ENCODE measurements around the gene TMC3.

Gene TMC3

DNA sequence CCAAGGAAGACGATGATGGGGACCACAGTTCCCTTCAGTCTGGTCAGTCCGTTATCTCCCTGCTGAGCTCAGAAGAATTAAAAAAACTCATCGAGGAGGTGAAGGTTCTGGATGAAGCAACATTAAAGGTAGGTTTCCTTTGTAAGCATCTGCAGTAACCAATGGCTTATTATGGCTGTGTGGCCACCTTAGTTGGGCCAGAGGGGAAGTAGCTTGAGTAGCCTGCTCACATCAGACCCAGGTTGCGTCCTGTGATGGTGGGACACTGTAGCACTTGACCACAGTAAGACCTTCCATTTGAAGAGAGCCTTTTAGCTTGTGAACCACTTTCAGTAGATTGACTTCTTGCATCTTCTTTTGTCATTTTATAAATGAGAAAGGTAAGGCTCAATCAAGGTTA lies 72.6 kb downstream of the TMC3 start:
- no peak for DNase-seq

DNA sequence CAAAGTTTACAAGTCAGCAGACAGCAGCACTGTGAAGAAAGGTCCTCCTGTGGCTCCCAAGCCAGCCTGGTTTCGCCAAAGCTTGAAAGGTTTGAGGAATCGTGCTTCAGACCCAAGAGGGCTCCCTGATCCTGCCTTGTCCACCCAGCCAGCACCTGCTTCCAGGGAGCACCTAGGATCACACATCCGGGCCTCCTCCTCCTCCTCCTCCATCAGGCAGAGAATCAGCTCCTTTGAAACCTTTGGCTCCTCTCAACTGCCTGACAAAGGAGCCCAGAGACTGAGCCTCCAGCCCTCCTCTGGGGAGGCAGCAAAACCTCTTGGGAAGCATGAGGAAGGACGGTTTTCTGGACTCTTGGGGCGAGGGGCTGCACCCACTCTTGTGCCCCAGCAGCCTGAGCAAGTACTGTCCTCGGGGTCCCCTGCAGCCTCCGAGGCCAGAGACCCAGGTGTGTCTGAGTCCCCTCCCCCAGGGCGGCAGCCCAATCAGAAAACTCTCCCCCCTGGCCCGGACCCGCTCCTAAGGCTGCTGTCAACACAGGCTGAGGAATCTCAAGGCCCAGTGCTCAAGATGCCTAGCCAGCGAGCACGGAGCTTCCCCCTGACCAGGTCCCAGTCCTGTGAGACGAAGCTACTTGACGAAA lies 74.3 kb downstream of the TMC3 start:
- DNase-seq = no peak

DNA sequence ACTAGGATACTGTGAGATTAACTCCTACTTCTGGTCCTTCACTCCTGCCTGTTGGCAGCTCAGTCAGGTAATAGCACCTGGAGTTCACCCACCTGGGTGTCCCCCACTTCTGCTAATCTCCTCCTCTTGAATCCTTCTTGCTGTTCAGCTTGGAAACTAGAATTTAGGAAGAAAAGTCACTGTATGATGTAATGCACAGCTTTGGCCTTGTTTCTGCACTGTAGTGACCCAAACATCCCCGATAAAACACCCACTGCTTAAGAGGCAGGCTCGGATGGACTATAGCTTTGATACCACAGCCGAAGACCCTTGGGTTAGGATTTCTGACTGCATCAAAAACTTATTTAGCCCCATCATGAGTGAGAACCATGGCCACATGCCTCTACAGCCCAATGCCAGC lies 74.9 kb downstream of the TMC3 start:
- no peak for DNase-seq

DNA sequence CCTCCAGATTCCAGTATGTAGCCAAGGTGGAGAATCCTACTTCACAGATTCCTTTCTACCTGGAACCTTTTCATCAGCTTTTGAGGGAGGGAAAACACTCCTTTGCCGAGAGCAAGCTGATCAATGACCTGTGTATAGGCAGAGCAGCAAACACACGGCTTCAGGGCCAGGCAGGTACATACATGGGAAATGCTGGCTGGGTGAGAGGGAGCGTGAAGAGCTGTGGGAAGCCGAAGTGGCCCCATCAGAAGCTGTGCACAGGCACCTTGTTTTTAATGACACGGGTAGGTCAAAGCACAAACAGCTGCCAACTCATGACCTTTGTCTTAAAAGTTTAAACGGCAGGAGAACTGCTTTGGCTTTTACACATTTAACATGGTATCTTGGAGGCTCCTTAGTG lies 75.4 kb downstream of the TMC3 start:
- DNase-seq = no peak

DNA sequence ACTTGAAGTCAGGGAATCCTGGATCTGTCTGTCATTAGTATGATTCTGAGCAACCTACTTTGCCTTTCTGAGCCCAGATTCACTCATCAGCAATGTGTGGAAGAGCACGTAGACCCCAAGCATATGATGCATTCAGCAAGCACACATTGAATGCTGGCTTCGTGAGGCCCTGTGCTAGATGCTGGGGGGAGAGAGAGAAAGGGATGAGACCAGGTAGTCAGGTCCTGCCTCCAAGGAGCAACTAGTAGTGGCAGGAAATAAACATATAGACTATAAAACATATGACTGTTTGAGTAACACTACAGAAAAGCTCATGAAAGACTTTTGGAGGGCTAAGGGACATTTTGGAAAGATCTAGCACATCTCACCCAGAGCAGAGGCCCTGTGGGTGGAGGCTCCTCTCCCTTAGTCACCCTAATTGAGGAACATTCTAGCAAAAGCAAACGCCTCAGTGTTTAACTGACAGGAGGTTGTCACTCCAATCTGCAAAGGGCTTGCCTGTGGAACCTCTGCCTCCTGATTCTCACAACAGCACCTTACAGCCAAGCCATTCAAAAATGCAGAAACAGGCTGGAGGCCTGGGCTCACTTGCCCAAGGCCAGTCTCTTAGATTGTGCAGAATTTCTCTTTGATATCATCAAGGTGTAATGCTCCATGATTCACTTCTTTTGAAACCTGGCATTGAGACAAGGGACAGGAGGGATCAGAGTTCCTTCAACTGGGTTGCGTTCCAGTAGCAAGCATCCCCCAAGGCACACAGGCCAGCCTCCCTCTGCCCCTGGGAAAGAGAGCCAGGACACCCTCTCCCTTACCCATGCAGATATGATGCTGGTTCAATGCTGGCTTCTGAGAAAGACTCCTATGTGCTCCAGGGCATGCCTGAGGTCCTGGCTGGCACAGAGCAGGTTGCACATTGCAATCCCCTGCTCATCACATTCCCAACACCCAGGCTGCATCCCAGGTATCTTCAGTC lies 76.1 kb downstream of the TMC3 start:
- no peak for DNase-seq

DNA sequence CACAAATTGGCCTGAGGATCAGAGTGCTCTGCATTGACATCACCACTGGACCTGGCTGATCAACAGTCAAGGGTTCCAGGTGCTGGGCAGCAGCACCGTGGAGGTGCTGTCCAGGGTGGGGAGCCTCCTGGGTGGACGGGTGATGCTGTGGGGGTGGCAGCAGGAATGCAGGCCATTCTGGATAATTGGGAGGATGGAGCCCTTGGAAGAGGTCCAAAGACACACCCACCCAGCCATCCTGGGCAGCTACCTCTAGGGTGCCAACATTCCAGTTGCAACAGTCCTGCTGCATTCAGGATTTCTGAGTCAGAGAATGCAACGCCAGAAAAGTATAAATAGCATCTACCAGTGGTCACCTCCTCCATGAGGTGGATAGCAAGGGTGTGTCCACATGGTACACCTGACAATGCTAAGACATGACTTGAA lies 76.9 kb downstream of the TMC3 start:
- no peak for DNase-seq

DNA sequence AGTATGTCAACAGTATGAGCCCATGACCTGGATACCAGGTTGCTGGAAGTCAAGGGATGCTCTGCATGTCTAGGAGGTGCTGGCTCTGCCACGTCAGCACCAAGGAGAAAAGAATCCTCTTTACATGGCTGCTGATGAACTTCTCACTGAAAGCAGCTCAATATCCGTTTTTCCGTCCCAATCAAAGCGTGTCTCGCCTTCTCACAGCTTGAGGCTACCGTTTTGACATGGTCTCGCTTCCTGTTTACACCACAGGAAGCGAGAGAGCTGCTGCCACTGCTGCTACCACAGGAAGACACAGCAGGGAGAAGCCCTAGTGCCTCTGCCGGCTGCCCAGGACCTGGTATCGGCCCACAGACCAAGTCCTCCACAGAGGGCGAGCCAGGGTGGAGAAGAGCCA lies 77.3 kb downstream of the TMC3 start:
- DNase-seq = peak in 9 of 58 donors; percentile 11 to 37 (median 18)

DNA sequence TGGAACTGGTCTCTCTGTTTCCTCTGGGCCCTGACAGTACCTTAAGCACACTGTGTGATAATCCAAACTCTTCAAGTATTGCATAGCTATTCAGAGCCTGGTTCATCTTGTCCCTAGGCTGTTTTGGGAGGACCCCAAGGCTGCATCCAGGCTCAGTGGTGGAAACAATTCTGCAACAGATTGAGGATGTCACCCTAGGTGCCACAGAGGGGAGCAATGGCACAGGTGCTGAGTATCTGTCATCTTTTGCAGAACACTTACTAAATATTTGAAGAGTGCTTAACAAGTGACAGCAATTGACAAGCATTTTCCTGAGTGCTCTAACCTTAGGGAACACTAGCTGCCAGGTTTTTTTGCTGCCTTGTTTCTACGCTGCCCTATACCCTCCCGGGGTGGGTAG lies 77.8 kb downstream of the TMC3 start:
- DNase-seq = no peak

DNA sequence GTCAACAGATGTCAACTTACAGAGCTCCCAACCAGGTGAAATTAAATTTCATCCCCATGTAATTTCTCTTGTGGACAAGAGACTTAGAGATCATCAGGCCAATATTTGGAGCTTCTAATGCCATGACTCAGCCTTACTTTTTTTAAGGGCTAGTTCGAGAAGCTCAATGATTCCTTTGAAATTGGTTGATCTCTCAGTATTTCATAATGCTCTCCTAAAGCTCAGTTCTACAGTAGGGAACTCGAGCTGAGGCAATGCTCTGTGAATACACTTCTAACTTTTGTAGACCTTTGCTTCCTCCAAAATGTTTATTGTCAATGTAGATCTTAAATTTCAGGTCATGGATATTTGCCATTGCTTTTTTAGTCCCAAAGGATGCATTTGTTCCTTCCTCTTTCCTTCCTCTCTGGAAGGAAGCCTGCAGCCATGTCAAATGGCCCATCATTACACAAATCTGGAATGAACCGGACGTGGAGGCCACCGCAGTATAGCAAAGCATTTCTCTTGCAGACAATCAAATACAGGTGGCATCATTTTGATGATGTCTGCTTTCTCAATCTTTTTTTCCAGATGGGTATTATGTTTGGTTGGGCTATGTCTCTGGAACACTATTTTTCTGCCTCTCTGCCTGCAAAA lies 78.4 kb downstream of the TMC3 start:
- DNase-seq = no peak

DNA sequence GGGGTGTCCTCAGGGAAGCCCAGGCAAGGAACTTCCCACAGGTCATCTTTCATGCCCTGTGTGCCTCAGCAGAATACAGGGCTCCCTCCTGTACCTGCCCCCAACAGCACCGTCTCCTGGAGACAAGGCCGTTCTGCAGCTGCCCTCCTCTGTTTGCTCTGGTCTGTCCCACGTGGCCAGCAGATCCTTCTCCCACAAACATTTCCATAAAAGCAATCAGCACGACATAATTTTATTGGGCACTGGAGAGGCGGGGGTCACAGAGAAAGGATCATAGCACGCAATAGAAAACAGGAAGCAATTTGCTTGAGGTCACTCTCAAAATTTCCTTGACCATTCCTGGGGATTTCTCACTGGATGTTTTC lies 79.5 kb downstream of the TMC3 start:
- no peak for DNase-seq

DNA sequence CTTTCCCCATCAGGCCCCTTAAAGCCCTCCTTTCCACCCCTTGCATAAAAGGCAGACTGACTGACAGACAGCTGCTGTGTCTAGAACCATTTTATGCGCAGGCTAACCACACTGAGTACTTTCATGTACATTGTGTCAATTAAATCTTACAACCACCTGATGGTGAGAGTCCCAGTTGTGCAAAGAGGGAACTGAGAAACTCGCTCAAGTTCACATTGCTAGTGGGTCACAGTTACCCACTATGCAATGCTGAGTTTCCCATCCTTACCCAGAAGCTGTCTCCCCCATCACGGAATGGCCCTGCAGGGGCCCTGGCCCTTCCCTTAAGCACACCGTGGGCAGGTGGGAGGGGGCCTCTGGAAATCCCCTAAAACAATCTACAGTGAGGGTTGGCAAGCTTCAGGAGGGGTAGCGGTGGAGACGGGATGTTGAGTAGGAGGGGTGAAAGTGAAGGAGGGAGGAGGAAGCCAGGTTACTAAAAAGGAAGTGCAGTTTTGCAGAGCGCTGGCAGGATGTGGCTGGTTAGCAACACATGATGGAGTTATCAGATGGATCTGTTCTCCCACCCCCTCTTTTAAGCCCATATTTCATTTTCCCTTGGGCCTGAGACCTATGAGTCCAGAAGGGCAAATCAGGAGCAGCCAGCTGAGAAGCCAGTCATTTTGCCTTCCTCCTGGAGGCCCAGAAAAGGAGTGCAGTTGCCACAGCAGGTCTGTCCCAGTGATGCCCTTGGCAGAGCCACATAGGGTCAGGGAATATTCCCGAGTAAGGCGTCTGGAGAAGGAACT lies 80.1 kb downstream of the TMC3 start:
- peak in 1 of 58 donors; percentile 17 for DNase-seq

DNA sequence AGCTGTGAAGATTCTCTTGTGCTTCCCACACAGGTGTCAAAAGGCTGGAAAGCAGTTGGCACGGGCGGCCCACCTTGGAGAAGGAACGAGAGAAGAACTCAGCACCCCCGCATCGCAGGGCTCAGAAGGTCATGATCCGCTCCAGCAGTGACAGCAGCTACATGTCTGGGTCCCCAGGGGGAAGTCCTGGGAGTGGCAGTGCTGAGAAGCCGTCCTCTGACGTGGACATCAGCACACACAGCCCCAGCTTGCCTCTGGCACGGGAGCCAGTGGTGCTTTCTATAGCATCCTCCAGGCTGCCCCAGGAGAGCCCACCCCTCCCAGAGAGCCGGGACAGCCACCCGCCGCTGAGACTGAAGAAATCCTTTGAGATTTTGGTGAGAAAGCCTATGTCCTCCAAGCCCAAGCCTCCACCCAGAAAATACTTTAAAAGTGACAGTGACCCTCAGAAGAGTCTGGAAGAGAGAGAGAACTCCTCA lies 81.5 kb downstream of the TMC3 start:
- no peak for DNase-seq

DNA sequence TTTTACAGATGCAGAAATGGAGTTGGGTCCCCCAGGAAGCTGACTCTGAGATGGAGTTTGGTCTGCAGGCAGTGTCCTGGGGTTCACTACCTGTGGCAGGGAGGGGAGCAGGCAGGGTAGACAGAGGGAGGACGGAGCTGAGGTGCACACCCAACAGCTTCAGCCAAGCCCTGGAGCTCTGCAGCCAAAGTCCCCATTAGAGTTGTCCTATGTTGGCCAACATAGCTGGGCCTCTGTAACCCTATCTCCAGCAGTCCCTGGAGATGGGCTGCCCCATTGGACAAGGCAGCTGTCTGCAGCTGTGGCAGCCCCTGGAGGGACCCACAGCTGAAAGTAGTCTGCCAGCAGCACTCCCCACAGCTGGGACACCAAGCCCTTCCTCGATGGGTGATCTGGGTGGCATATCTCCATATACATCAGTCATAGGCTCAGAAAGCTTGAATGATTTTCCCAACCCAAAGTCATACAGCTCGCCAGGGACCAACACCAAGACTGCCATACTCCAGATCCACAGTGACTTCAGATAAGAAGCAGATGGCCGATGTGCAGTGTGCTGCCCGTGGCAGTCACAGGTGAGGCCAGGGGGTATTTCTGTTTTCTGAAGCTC lies 82.0 kb downstream of the TMC3 start:
- DNase-seq = no peak

DNA sequence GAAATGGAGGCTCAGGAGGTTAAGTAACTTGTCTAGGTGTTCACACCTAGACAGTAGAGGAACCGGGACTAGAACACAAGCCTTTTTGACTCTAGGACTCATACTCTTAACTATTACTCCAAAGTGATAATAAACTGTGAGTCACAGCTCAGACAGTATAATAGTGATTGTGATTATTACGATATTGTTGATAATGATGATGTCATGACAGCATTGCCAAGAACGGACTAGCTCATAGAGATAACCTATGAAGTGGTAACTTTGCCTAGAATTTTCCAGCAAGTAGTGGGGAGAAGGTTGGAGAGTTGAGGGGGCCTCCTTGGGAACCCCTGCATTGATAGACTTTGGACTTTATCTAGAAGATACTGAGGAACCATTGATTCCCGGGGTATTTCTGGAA lies 84.1 kb downstream of the TMC3 start:
- DNase-seq = no peak

DNA sequence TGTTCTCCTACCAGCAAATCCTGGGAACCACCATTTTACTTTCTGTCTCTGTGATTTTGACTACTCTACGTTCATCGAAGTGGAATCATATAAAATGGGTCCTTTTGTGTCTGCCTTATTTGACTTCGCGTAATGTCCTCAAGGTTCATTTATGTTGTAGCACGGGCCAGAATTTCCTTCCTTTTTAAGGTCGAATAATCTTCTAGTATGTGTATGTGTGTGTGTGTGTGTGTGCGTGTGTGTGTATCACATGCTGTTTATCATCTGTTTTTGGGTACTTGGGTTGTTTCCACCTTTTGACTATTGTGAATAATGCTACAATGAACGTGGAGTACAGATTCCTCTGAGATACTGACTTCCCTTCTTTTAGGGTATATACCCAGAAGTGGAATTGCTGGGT lies 85.4 kb downstream of the TMC3 start:
- DNase-seq = no peak

DNA sequence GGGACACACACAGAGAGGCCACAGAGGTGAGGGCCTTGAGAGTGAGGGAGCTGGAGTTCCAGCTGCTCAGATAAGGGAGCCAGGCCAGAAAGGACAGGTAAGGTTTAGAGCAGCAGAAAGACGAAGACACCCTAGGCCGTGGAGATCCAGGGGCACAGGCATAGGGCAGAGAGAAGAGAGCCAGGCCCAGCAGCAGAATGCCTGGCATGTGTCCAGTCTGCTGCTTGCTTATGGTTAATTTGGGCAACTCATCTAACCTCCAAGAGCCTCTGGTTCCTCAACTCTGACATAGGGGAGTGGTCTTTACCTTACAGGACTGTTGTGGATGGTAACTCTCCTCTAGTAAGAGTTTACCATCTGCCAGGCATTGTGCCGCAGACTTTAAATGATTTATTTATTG lies 86.0 kb downstream of the TMC3 start:
- DNase-seq = no peak

DNA sequence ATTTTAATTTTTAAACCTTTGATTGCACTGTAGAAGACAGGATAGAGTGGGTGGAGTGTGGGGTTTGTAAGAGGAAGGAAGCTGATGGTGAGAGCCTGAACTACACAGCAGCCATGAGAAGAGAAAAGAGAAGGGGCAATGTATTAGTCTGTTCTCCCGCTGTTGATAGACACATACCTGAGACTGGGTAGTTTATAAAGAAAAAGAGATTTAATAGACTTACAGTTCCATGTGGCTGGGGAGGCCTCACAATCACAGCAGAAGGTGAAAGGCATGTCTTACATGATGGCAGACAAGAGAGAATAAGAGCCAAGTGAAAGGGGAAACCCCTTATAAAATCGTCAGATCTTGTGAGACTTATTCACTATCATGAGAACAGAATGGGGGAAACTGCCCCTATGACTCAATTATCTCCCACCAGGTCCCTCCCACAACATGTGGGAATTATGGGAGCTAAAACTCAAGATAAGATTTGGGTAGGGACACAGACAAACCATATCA lies 87.3 kb downstream of the TMC3 start:
- no peak for DNase-seq

DNA sequence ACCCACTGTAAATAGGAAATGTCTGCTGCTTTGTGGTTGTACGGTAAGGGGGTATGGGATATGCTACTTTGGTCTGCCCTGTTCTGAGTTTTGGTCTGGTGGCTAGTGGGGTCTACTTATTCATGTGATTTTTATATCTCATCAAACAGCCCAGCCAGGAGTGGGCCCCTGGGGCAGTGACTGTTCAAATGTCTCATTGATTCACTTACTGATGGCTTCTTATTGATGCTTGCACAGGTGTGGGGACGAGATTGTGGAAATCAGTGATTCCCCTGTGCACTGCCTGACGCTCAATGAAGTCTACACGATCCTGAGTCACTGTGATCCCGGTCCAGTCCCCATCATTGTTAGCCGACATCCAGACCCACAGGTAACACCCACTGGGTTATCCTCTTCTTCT lies 88.6 kb downstream of the TMC3 start:
- DNase-seq = no peak

DNA sequence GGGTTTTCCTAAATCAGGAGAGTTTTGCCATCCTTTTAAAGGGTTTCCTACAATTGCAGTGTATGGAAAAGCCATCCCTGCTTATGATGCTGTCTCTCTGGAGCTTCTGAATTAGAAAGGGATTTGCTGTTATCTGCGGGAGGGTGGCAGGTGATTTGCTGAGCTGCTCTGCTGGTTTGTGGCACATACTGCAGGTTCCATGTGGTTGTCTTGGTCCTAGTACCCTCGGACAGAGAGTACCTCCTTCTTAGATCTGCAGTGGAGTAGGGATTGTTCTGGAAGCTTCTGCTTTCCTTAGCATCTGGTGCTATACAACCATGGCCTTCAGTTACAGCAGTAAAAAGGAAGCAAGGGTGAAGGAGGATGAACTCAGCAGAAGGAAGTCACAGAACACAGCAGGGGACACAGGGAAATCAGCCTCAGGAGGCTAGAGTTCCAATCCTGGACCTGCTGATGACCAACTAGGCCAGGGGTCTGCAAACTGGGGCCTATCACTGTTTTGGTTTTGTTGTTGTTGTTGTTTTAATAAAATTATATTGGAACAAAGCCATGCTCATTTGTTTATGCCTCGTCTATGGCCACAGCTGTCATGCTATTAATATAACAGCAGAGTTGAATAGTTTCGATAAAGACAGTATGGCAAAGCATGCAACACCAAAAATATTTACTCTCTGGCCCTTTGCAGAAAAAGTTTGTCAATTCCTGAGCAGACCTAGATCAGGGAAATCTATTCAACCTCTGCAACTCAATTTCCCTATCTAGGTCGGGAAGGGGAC lies 89.6 kb downstream of the TMC3 start:
- DNase-seq = no peak

DNA sequence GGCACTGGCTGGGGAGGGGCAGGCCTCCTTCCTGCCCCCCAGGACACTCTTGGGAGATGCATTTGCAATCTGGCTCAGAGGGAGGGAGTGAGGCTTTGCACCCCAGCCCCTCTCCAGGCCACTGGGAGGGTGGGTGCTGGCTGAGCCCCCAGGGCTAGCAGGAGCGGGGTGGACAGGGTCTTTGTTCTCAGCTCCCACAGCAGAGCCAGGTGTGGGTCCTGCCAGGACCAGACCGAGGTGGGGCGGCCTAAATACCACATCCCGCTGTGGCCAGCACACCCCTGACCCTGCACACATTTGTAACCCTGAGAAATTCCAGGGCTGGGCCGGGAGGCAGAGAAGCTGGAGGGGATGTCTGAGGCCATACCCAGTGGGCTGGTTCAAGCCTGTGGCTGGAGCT lies 91.1 kb downstream of the TMC3 start:
- DNase-seq = no peak
